Measurements from ENCODE around the gene PDHB. TPM values are rescaled to one million over a fixed set of nuclear protein-coding genes. Genes with fewer than 3 reads are reported as not detected.

PDHB gene
- polyA plus RNA-seq, 10 donors, result 71.8 to 85.7 (median 78.2) TPM

Other genes with a start within 250 kb of the PDHB start
- gene DNASE1L3, start 222.9 kb downstream of the PDHB start, polyA plus RNA-seq (ENCODE audit: insufficient read length in 10 of 10), result 1 to 10 TPM in 3 of 10 donors, under 1 TPM in 7; 0.23 to 2.1 (median 0.79) TPM
- 1 to 10 TPM; 3.6 to 6.8 (median 4.2) TPM for gene ABHD6, start 196.0 kb downstream of the PDHB start, polyA plus RNA-seq (ENCODE audit: insufficient read length in 10 of 10)
- gene RPP14, start 127.6 kb downstream of the PDHB start, polyA plus RNA-seq (ENCODE audit: insufficient read length in 10 of 10), result 10 to 100 TPM; 14.2 to 27.0 (median 20.3) TPM
- gene HTD2, start 127.3 kb downstream of the PDHB start, polyA plus RNA-seq (ENCODE audit: insufficient read length in 10 of 10), result 10 to 100 TPM in 5 of 10 donors, 1 to 10 TPM in 5; 8.2 to 15.4 (median 10.2) TPM
- gene PXK, start 100.9 kb downstream of the PDHB start, polyA plus RNA-seq (ENCODE audit: insufficient read length in 10 of 10), result 10 to 100 TPM; 14.2 to 29.3 (median 20.2) TPM
- 10 to 100 TPM in 9 of 10 donors, 1 to 10 TPM in 1; 9.5 to 15.4 (median 13.4) TPM for gene KCTD6, start 58.3 kb upstream of the PDHB start, polyA plus RNA-seq (ENCODE audit: insufficient read length in 10 of 10)
- gene ACOX2, start 103.4 kb upstream of the PDHB start, polyA plus RNA-seq (ENCODE audit: insufficient read length in 10 of 10), result 10 to 100 TPM; 17.9 to 40.4 (median 24.2) TPM
- gene FAM107A, start 143.6 kb upstream of the PDHB start, polyA plus RNA-seq (ENCODE audit: insufficient read length in 10 of 10), result 1 to 10 TPM; 1.0 to 2.6 (median 1.2) TPM
- 1 to 10 TPM in 2 of 10 donors, not detected in 8; 2.4 to 2.5 TPM for gene FAM3D, start 232.9 kb upstream of the PDHB start, polyA plus RNA-seq (ENCODE audit: insufficient read length in 10 of 10)

Measured in muscle of back (tissue), 10 donors.